Measurements from ENCODE around the gene GATAD2A. TPM values are rescaled to one million over a fixed set of nuclear protein-coding genes. Genes with fewer than 3 reads are reported as not detected.
A peak's percentile ranks its signal among the peaks of the same experiment; 100 is the strongest.
"Not testable (repeated sequence)": the region's sequence is repeated elsewhere in the genome, so short reads cannot be mapped to it uniquely, and the experiment has no call there.

Gene GATAD2A
- total RNA-seq, 1 experiment from 2014 or later: 189 TPM

- no peak overlapping the region for H3K4me2 ChIP-seq (ENCODE audit: insufficient read depth, insufficient read length, low read length)
- no CpG with 5 or more reads among the region's 13 CpGs for WGBS (ENCODE audit: extremely low coverage, insufficient read length, low lambda C conversion rate)
- TF ChIP-seq, protein P1, sequence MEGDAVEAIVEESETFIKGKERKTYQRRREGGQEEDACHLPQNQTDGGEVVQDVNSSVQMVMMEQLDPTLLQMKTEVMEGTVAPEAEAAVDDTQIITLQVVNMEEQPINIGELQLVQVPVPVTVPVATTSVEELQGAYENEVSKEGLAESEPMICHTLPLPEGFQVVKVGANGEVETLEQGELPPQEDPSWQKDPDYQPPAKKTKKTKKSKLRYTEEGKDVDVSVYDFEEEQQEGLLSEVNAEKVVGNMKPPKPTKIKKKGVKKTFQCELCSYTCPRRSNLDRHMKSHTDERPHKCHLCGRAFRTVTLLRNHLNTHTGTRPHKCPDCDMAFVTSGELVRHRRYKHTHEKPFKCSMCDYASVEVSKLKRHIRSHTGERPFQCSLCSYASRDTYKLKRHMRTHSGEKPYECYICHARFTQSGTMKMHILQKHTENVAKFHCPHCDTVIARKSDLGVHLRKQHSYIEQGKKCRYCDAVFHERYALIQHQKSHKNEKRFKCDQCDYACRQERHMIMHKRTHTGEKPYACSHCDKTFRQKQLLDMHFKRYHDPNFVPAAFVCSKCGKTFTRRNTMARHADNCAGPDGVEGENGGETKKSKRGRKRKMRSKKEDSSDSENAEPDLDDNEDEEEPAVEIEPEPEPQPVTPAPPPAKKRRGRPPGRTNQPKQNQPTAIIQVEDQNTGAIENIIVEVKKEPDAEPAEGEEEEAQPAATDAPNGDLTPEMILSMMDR (conservative IDR thresholded peaks at IDR 0.05): no peak
Measured at GRCh38 chr19:19388568-19389555, 16.6 kb upstream of the GATAD2A start.

GRCh38 chr19:19389683-19390082 lies 15.8 kb upstream of the GATAD2A start:
- not testable (repeated sequence) for H2BK20ac ChIP-seq (ENCODE audit: low read depth, low read length, poor library complexity, severe bottlenecking); H3K4me1 ChIP-seq (ENCODE audit: insufficient read depth, low read length); H3K4me3 Mint-ChIP-seq; DNase-seq; H3K36me3 Mint-ChIP-seq (ENCODE audit: insufficient read depth in 1 of 3, low read depth in 3 of 3); H3T11ph ChIP-seq (ENCODE audit: low read length); H3K27ac ChIP-seq (ENCODE audit: insufficient read length, low read depth, low read length); H2AFZ ChIP-seq (ENCODE audit: low read length); H3K79me2 ChIP-seq (ENCODE audit: insufficient read depth, low read length); H3K18ac ChIP-seq (ENCODE audit: insufficient read length, low read depth, low read length); H3K4me2 ChIP-seq (ENCODE audit: insufficient read depth, insufficient read length, low read length); H3K56ac ChIP-seq (ENCODE audit: insufficient read length, low read depth, low read length); H3K23me2 ChIP-seq (ENCODE audit: insufficient read length, low read depth, low read length, poor library complexity, severe bottlenecking); H4K91ac ChIP-seq (ENCODE audit: insufficient read length, low read depth, low read length); H4K20me1 ChIP-seq (ENCODE audit: control insufficient read depth, insufficient read depth, insufficient read length); H4K8ac ChIP-seq (replicated peaks; ENCODE audit: insufficient read length, low read depth, low read length); H2BK120ac ChIP-seq (ENCODE audit: low read depth, low read length, poor library complexity, severe bottlenecking); H4K5ac ChIP-seq (ENCODE audit: insufficient read length, low read depth, low read length); H3K23ac ChIP-seq (ENCODE audit: insufficient read length, low read depth, low read length); H3K9me3 ChIP-seq (ENCODE audit: control insufficient read depth, low read depth, low read length); H3K9me3 Mint-ChIP-seq; H2BK15ac ChIP-seq (ENCODE audit: low read depth, low read length); H3K14ac ChIP-seq (ENCODE audit: insufficient read depth, low read length); H2AK5ac ChIP-seq (ENCODE audit: insufficient read length, low read length); H3K27me3 Mint-ChIP-seq (ENCODE audit: low read depth); H3K27me3 ChIP-seq (ENCODE audit: insufficient read depth, low read length); H2BK5ac ChIP-seq (ENCODE audit: insufficient read length, low read length); H3K4ac ChIP-seq (ENCODE audit: low read depth, low read length); H3K9ac ChIP-seq (ENCODE audit: extremely low read depth, insufficient read length, low read length); H3K79me1 ChIP-seq (ENCODE audit: insufficient read depth, low read depth, low read length, poor library complexity, severe bottlenecking); H2BK12ac ChIP-seq (ENCODE audit: insufficient read length, low read depth, low read length)
- H3K4me1 Mint-ChIP-seq: peaks cover 34 to 36% of the 10 kb centered on the region in 2 experiments
- peak overlapping the region in 2 of 3 experiments; percentile 45 to 87; a peak in 2 of 7 replicates for H3K27ac Mint-ChIP-seq
- WGBS (ENCODE audit: extremely low coverage, insufficient read length, low lambda C conversion rate): no CpG with 5 or more reads among the region's 12 CpGs

More at GRCh38 chr19:19388568-19389555, 16.6 kb upstream of the GATAD2A start:
- Histone ChIP-seq H3K56ac (ENCODE audit: insufficient read length, low read depth, low read length) (no peak overlapping the region), H3K79me1 (ENCODE audit: insufficient read depth, low read depth, low read length, poor library complexity, severe bottlenecking) (peaks cover 5% of the 10 kb centered on the region), H3K27ac (ENCODE audit: insufficient read length, low read depth, low read length) (no peak overlapping the region), H3K79me2 (ENCODE audit: insufficient read depth, low read length) (peaks cover 10% of the 10 kb centered on the region; the same call in 1 of the 2 replicates), H2AK5ac (ENCODE audit: insufficient read length, low read length) (no peak overlapping the region), H3K4ac (ENCODE audit: low read depth, low read length) (no peak overlapping the region), H3K9me3 (ENCODE audit: control insufficient read depth, low read depth, low read length) (no peaks in the 10 kb centered on the region), H4K8ac (replicated peaks; ENCODE audit: insufficient read length, low read depth, low read length) (no peak overlapping the region), H3K9ac (ENCODE audit: extremely low read depth, insufficient read length, low read length) (peak overlapping the region; percentile 0), H2BK20ac (ENCODE audit: low read depth, low read length, poor library complexity, severe bottlenecking) (no peak overlapping the region), H3K23ac (ENCODE audit: insufficient read length, low read depth, low read length) (no peak overlapping the region), H3K27me3 (ENCODE audit: insufficient read depth, low read length) (no peaks in the 10 kb centered on the region), H3K23me2 (ENCODE audit: insufficient read length, low read depth, low read length, poor library complexity, severe bottlenecking) (peaks cover 10% of the 10 kb centered on the region), H2BK5ac (ENCODE audit: insufficient read length, low read length) (no peak overlapping the region), H3K4me1 (ENCODE audit: insufficient read depth, low read length) (no peaks in the 10 kb centered on the region; the same call in 1 of the 2 replicates), H3K14ac (ENCODE audit: insufficient read depth, low read length) (no peak overlapping the region), H4K5ac (ENCODE audit: insufficient read length, low read depth, low read length) (no peak overlapping the region), H2BK15ac (ENCODE audit: low read depth, low read length) (no peak overlapping the region), H2BK12ac (ENCODE audit: insufficient read length, low read depth, low read length) (no peak overlapping the region), H4K20me1 (ENCODE audit: control insufficient read depth, insufficient read depth, insufficient read length) (no peaks in the 10 kb centered on the region), H3K18ac (ENCODE audit: insufficient read length, low read depth, low read length) (no peak overlapping the region), H2BK120ac (ENCODE audit: low read depth, low read length, poor library complexity, severe bottlenecking) (no peak overlapping the region), H3T11ph (ENCODE audit: low read length) (no peak overlapping the region), H4K91ac (ENCODE audit: insufficient read length, low read depth, low read length) (no peak overlapping the region), H2AFZ (ENCODE audit: low read length) (no peak overlapping the region)
- peaks cover 4% of the 10 kb centered on the region; the same call in 1 of the 2 replicates for H3K27me3 Mint-ChIP-seq (ENCODE audit: low read depth)
- no peak for DNase-seq
- peak overlapping the region in 2 of 3 experiments; percentile 45 to 87; a peak in 4 of 7 replicates for H3K27ac Mint-ChIP-seq
- peaks cover 4 to 5% of the 10 kb centered on the region in 2 experiments; a peak in 4 of 5 replicates for H3K9me3 Mint-ChIP-seq
- peaks cover 31 to 32% of the 10 kb centered on the region in 2 experiments for H3K4me1 Mint-ChIP-seq
- peak overlapping the region; percentile 9 to 27; a peak in 2 of 5 replicates for H3K4me3 Mint-ChIP-seq
- H3K36me3 Mint-ChIP-seq (ENCODE audit: insufficient read depth in 1 of 3, low read depth in 3 of 3): 0 out of 7 replicates have a peak, but pooled peaks cover 0 to 7% (median 2%) of the 10 kb centered on the region in 3 experiments
